Measurements from ENCODE around the gene DEPP1.

DNA sequence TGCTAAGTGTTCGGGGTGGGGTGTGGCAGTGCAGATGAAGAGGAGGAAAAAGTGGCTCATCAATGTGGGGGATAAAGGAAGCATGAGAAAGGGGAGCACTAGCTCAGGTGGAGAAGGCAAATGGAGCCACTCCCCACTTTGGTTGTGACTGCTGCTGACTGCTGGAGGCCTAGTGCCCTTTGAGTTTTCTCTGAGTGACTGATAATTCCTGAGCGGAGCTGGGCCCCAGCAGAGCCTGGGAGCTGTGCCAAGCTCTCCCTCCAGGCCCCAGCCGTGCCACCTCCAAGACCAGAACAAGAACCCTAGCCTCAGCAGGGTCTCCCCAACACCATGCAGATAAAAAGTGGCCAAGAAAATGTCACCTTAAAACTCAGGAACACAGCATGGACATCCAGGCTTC lies 28.7 kb downstream of the DEPP1 start:
- TF ChIP-seq, protein P1, sequence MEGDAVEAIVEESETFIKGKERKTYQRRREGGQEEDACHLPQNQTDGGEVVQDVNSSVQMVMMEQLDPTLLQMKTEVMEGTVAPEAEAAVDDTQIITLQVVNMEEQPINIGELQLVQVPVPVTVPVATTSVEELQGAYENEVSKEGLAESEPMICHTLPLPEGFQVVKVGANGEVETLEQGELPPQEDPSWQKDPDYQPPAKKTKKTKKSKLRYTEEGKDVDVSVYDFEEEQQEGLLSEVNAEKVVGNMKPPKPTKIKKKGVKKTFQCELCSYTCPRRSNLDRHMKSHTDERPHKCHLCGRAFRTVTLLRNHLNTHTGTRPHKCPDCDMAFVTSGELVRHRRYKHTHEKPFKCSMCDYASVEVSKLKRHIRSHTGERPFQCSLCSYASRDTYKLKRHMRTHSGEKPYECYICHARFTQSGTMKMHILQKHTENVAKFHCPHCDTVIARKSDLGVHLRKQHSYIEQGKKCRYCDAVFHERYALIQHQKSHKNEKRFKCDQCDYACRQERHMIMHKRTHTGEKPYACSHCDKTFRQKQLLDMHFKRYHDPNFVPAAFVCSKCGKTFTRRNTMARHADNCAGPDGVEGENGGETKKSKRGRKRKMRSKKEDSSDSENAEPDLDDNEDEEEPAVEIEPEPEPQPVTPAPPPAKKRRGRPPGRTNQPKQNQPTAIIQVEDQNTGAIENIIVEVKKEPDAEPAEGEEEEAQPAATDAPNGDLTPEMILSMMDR (IDR thresholded peaks at IDR 0.05): no peak
- TF ChIP-seq ZFX (IDR thresholded peaks at IDR 0.05; ENCODE audit: borderline replicate concordance): no peak

Data from 22Rv1 (cell line).